Heart left ventricle (tissue), 13 donors: ENCODE measurements around the gene TMEM247.

Experiments used
- POLR2A ChIP-seq, 2 donors: fragments of 450-650 bp; IDR thresholded peaks; one replicate each; pipeline ENCODE4 v1.6.1; 2017; ENCODE audit warnings: antibody characterized with exemption in 2 of 2, mild to moderate bottlenecking in 2 of 2, moderate library complexity in 2 of 2
- TF ChIP-seq, protein P1 (sequence below), 12 donors: fragments of 200-600 bp; sonication (generic) in 4 of 12; IDR thresholded peaks; one replicate each; pipeline versions ENCODE4 v1.5.0 to v1.8.0; 2018 to 2022; ENCODE audit warnings: antibody characterized with exemption in 12 of 12, mild to moderate bottlenecking in 5 of 12
- donor health status: ischemic (EF 13 %, LVEDD 7.1; RV severe dilation, severe dysfunction).
- donor health status: DM: no; HTN: yes; CAD: no.
- donor health status: DM: no; HTN: no; CAD: no.
- donor health status: ischemic (EF 25% LVEDD 6.9; RV normal size, moderate dysfunction).
- donor health status: ischemic (EF 25% LVEDD 5.7; RV mildly dilated, moderate dysfunction).
- donor health status: ischemic (EF 35%, LVEDD 5.7; RV mildly dilated, moderate dysfunction).
- donor health status: nonischemic (EF 11% LVEDD 7.7; RV severe dilation, severe dysfunction).
- donor health status: DM: yes; HTN: yes; CAD: no.
- donor health status: PGD.
- donor health status: ischemic (EF 29% LVEDD 5.4; RV normal size, mild dysfunction).
- donor health status: nonischemic (EF 23%, LVEDD 6.1; RV moderate dilation, normal function).

DNA sequence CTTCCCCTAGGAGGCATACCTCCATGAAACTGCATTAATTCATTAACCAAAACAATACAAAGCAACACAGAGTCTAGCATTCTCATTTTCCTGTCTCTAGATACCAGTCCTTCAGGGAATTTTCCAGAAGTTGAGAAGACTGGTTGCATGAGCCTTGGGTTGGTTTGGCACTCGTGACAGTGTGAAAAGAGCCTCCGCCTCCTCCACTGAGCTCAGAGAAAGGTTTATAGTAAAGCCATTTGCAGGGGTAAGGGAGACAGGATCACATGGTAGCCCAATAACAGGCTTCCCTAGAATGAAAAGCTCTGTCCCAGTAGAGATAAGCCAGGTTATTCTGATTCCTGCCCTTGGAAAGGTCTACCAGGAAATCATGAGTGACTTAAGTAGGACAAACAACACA is 9.7 kb upstream of the TMEM247 start:
- TF ChIP-seq, protein P1, sequence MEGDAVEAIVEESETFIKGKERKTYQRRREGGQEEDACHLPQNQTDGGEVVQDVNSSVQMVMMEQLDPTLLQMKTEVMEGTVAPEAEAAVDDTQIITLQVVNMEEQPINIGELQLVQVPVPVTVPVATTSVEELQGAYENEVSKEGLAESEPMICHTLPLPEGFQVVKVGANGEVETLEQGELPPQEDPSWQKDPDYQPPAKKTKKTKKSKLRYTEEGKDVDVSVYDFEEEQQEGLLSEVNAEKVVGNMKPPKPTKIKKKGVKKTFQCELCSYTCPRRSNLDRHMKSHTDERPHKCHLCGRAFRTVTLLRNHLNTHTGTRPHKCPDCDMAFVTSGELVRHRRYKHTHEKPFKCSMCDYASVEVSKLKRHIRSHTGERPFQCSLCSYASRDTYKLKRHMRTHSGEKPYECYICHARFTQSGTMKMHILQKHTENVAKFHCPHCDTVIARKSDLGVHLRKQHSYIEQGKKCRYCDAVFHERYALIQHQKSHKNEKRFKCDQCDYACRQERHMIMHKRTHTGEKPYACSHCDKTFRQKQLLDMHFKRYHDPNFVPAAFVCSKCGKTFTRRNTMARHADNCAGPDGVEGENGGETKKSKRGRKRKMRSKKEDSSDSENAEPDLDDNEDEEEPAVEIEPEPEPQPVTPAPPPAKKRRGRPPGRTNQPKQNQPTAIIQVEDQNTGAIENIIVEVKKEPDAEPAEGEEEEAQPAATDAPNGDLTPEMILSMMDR (IDR thresholded peaks at IDR 0.05): no peak
- no peak for TF ChIP-seq POLR2A (IDR thresholded peaks at IDR 0.05)
